NCI-H1105 (cell line): ENCODE results near the gene RPS6KB1.
"Not testable (repeated sequence)": the region's sequence is repeated elsewhere in the genome, so short reads cannot be mapped to it uniquely, and the experiment has no call there.

Source experiments
- DNase-seq: peaks from one replicate; lab custom pipeline; 2025; lab: John Stamatoyannopoulos, UW

RPS6KB1 gene

GRCh38 chr17:59892924-59893675, at the start of gene RPS6KB1, which contains the start of gene TUBD1:
Gene RPS6KB1, plus strand, starts transcription at chr17:59893121. Its CDS starts 64 bp downstream, at chr17:59893185.
Gene TUBD1, minus strand, starts transcription at chr17:59892943. Its CDS starts 1,941 bp downstream, at chr17:59891002.
- peak; percentile 92 for DNase-seq

GRCh38 chr17:59844884-59845594, 47.9 kb upstream of the RPS6KB1 start:
- no peak for DNase-seq

GRCh38 chr17:59845595-59846393, 47.1 kb upstream of the RPS6KB1 start:
- no peak for DNase-seq

- DNase-seq: no peak
Observed at GRCh38 chr17:59846394-59847165, 46.3 kb upstream of the RPS6KB1 start.

GRCh38 chr17:59848385-59848668, 44.6 kb upstream of the RPS6KB1 start:
- no peak for DNase-seq

GRCh38 chr17:59848778-59849177, 44.1 kb upstream of the RPS6KB1 start:
- DNase-seq: no peak

- not testable (repeated sequence) for DNase-seq
Observed at GRCh38 chr17:59850311-59850710, 42.6 kb upstream of the RPS6KB1 start.

GRCh38 chr17:59851439-59852375, 41.2 kb upstream of the RPS6KB1 start:
- no peak for DNase-seq

GRCh38 chr17:59852847-59853167, 40.1 kb upstream of the RPS6KB1 start:
- DNase-seq: not testable (repeated sequence)

- DNase-seq: no peak
Observed at GRCh38 chr17:59853168-59853918, 39.6 kb upstream of the RPS6KB1 start.

GRCh38 chr17:59853919-59854729, 38.8 kb upstream of the RPS6KB1 start:
- DNase-seq: not testable (repeated sequence)

GRCh38 chr17:59856859-59857794, 35.8 kb upstream of the RPS6KB1 start:
- DNase-seq: no peak

- no peak for DNase-seq
Observed at GRCh38 chr17:59858167-59858816, 34.6 kb upstream of the RPS6KB1 start.

GRCh38 chr17:59858932-59859331, 34.0 kb upstream of the RPS6KB1 start:
- DNase-seq: no peak

- no peak for DNase-seq
Observed at GRCh38 chr17:59859444-59860025, 33.4 kb upstream of the RPS6KB1 start.

- DNase-seq: no peak
Observed at GRCh38 chr17:59863616-59864015, 29.3 kb upstream of the RPS6KB1 start.

GRCh38 chr17:59869941-59870218, 23.0 kb upstream of the RPS6KB1 start:
- no peak for DNase-seq

GRCh38 chr17:59870482-59870881, 22.4 kb upstream of the RPS6KB1 start:
- DNase-seq: no peak
